OCI-LY7 (cell line): Measurements from ENCODE around the gene NHLRC4. TPM values are rescaled to one million over a fixed set of nuclear protein-coding genes. Genes with fewer than 3 reads are reported as not detected.

ENCODE experiments used
- BruUV-seq: library from RNA; stranded (reverse); fragments of 400-500 nt; replicated peaks from 2 replicates; lab custom pipeline; 2021; lab: Mats Ljungman, UMichigan
- CTCF ChIA-PET: fragments of 300-600 bp; sonication (Branson Sonifier 250); formaldehyde crosslinking; loops from one replicate; lab custom pipeline; 2022; ENCODE audit warnings: antibody characterized with exemption; ENCODE audit not compliant: unreplicated experiment; lab: Charles Lee
- POLR2A ChIA-PET: fragments of 300-600 bp; sonication (Branson Sonifier 250); formaldehyde crosslinking; loops from one replicate; lab custom pipeline; 2022; ENCODE audit warnings: antibody characterized with exemption; lab: Charles Lee
- DNase-seq: peaks from one replicate; pipeline ENCODE4 v3.0.0-alpha.2; 2015; ENCODE audit warnings: low spot score
- H2AFZ ChIP-seq: fragments of 200-600 bp; sonication (generic), shearing (Covaris generic); 2 replicates; pipeline ENCODE4 v1.6.1; 2014; ENCODE audit warnings: mild to moderate bottlenecking, antibody characterized with exemption, low read length, moderate library complexity
- H3K27ac ChIP-seq: fragments of 200-600 bp; sonication (generic); 2 replicates; pipeline ENCODE4 v1.5.1; 2014; ENCODE audit warnings: mixed run types, low read depth, mild to moderate bottlenecking, moderate library complexity, low read length, inconsistent platforms; ENCODE audit not compliant: poor library complexity, severe bottlenecking
- H3K36me3 ChIP-seq: fragments of 200-600 bp; sonication (generic); 2 replicates; pipeline ENCODE4 v1.6.1; 2014; ENCODE audit warnings: mild to moderate bottlenecking, antibody characterized with exemption, low read length, moderate library complexity, mixed read lengths; ENCODE audit not compliant: insufficient read depth
- H3K4me1 ChIP-seq: fragments of 200-600 bp; sonication (generic); 2 replicates; pipeline ENCODE4 v1.5.1; 2014; ENCODE audit warnings: mild to moderate bottlenecking, low read length; ENCODE audit not compliant: insufficient read depth, poor library complexity, severe bottlenecking
- H3K4me2 ChIP-seq: fragments of 200-600 bp; sonication (generic); 2 replicates; pipeline ENCODE4 v1.6.1; 2014; ENCODE audit warnings: mild to moderate bottlenecking, low read length
- H3K4me3 ChIP-seq: fragments of 200-600 bp; sonication (generic); 2 replicates; pipeline ENCODE4 v1.5.1; 2014; ENCODE audit warnings: mild to moderate bottlenecking, low read depth, low read length; ENCODE audit not compliant: poor library complexity, severe bottlenecking
- H3K79me2 ChIP-seq: fragments of 200-600 bp; sonication (generic); 2 replicates; pipeline ENCODE4 v1.6.1; 2016; ENCODE audit warnings: low read depth, mild to moderate bottlenecking, low read length, moderate library complexity, mixed read lengths; ENCODE audit not compliant: insufficient read depth
- H3K9me2 ChIP-seq: fragments of 200-600 bp; sonication (generic); 2 replicates; pipeline ENCODE4 v1.6.1; 2016; ENCODE audit warnings: mild to moderate bottlenecking, low read length, mixed read lengths; ENCODE audit not compliant: insufficient read depth
- H3K9me3 ChIP-seq: fragments of 200-600 bp; sonication (generic); 2 replicates; pipeline ENCODE4 v1.6.1; 2014; ENCODE audit warnings: mild to moderate bottlenecking, mixed run types, low read length, mixed read lengths
- H4K20me1 ChIP-seq: fragments of 200-600 bp; sonication (generic); 2 replicates; pipeline ENCODE4 v1.6.1; 2014; ENCODE audit warnings: mild to moderate bottlenecking, antibody characterized with exemption, low read length, moderate library complexity, mixed read lengths; ENCODE audit not compliant: insufficient read depth
- CTCF ChIP-seq: fragments of 200-600 bp; sonication (generic); conservative IDR thresholded peaks from 2 replicates; pipeline ENCODE4 v1.5.1; 2014; ENCODE audit warnings: mild to moderate bottlenecking, antibody characterized with exemption, low read length, moderate library complexity, mixed read lengths
- EZH2phosphoT487 ChIP-seq: fragments of 200-600 bp; sonication (generic); IDR thresholded peaks from 2 replicates; pipeline ENCODE4 v1.6.1; 2018; ENCODE audit warnings: low read depth, borderline replicate concordance, mild to moderate bottlenecking, mixed run types, antibody characterized with exemption, low read length, moderate library complexity, mixed read lengths
- intact Hi-C: fragments of 100-400 bp; cut with micrococcal nuclease; formaldehyde crosslinking; loops from one replicate; pipeline ENCODE4 v1.10.0; 2022; ENCODE audit not compliant: unreplicated experiment
- total RNA-seq, 2 experiments: library from RNA; depleted of rRNA in 1 of 2; stranded (reverse); fragments of >200 nt in 1 of 2; shearing (Covaris generic) in 1 of 2; gene quantifications; 2 replicates each; pipeline ENCODE4 v1.2.3, GENCODE V29; 2014 to 2022

The NHLRC4 gene
- total RNA-seq, 2 experiments from 2014 or later, result 2.5 to 3.7 TPM

- peak within 1 kb of the TSS; percentile 94 for H3K4me3 ChIP-seq
- H3K9me2 ChIP-seq, result no peaks in the 10 kb centered on the region
- TF ChIP-seq CTCF (no peak), EZH2phosphoT487 (no peak)
- H3K79me2 ChIP-seq, result peaks cover 7% of the 10 kb centered on the region; the same call in 1 of the 2 replicates
- H2AFZ ChIP-seq, result peak within 1 kb of the TSS; percentile 37
- intact Hi-C loops, result loop anchor here (5.0 kb wide), 1 partner anchor 187 kb away; the partner anchor contains the start of gene PGAP6
- H3K4me1 ChIP-seq, result peaks cover 35% of the 10 kb centered on the region
- no peaks in the 10 kb centered on the region for H3K36me3 ChIP-seq
- CTCF ChIA-PET, result no interaction called here
- H3K9me3 ChIP-seq, result no peaks in the 10 kb centered on the region
- H3K27ac ChIP-seq, result peak within 1 kb of the TSS; percentile 22
- BruUV-seq, result no TSS peak
- peak; percentile 79 for DNase-seq
- POLR2A ChIA-PET, result no interaction called here
- peak within 1 kb of the TSS; percentile 74 for H3K4me2 ChIP-seq
- H4K20me1 ChIP-seq, result no peaks in the 10 kb centered on the region
Measured at GRCh38 chr16:569445-570254, 2.8 kb downstream of the NHLRC4 start, which contains the start of gene PIGQ. Gene PIGQ, plus strand, starts transcription at chr16:569968. Its CDS starts 4,107 bp downstream, at chr16:574075.

DNA sequence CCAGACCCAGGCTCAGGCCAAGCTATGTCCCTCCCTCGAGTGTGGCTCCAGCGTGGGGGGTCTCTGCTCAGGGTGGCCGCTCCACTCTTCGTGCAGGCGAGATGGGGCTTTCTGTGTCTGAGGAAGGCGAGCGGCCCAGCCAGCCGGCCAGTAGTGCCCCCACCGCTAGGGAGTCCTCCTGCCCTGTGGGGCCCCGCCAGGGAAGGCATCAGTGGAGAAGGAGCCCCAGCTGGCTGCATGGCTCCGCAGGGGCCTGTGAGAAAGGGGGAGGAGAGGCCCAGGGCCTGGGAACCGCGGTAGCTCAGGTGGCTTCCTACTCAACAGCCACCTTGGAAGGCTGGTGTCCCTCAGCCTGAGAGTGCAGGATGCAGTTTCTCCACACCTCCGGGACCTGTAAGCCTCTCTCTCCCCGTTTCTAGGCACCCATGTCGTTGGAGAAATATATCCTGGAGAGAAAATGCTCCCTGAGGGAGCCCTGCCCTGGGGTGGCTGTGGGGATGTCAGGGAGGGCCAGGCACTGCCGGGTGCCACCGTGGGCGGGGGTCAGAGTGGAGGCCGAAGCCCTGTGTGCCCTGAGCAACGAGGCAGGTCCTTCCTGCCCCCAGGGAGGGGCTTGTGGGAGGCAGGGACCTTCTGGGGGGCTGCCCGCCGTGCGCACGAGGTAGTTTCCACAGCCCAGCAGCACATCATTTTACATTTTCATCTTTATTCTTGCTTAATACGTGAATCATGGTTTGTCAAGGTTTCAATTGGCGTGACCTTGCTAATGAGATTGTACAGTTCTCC, 6.3 kb downstream of the NHLRC4 start:
- ChIA-PET POLR2A (no interaction called here), CTCF (no interaction called here)
- intact Hi-C loops, result no loop called here
- Histone ChIP-seq H3K27ac (no peak overlapping the region), H4K20me1 (no peaks in the 10 kb centered on the region), H2AFZ (no peak overlapping the region), H3K4me2 (no peak overlapping the region), H3K4me3 (no peak overlapping the region), H3K36me3 (peaks cover 4% of the 10 kb centered on the region; the same call in 1 of the 2 replicates), H3K4me1 (peaks cover 20% of the 10 kb centered on the region), H3K79me2 (peaks cover 7% of the 10 kb centered on the region; the same call in 1 of the 2 replicates), H3K9me3 (no peaks in the 10 kb centered on the region), H3K9me2 (no peaks in the 10 kb centered on the region)
- no peak for TF ChIP-seq CTCF
- no peak for TF ChIP-seq EZH2phosphoT487
- BruUV-seq, result no TSS peak
- DNase-seq, result no peak
